GM13977 (cell line): ENCODE measurements around the gene CTNNAL1.
"Not testable (repeated sequence)": the region's sequence is repeated elsewhere in the genome, so short reads cannot be mapped to it uniquely, and the experiment has no call there.

ENCODE experiments used
- DNase-seq: peaks from one replicate; pipeline ENCODE4 v3.0.0; 2012; ENCODE audit warnings: low spot score
- CTCF ChIP-seq: IDR thresholded peaks from 2 replicates; pipeline ENCODE4 v1.5.1; 2012; ENCODE audit warnings: mild to moderate bottlenecking, control low read depth; ENCODE audit not compliant: insufficient read depth; ENCODE audit errors: extremely low read depth, missing control alignments
- in situ Hi-C: fragments of 300-500 bp; cut with MboI; formaldehyde crosslinking; loops from one replicate; pipeline ENCODE4 v1.12.0; 2022; ENCODE audit warnings: low sequenced_read_pairs, low pct_unique_long_range_greater_than_20kb, mixed read lengths, inconsistent platforms; ENCODE audit not compliant: unreplicated experiment

CTNNAL1 gene

GRCh38 chr9:108921200-108921599, 92.1 kb downstream of the CTNNAL1 start:
- TF ChIP-seq CTCF, result no peak
- DNase-seq, result no peak
- in situ Hi-C loops, result no loop called here

GRCh38 chr9:108920401-108920800, 92.9 kb downstream of the CTNNAL1 start:
- DNase-seq, in situ Hi-C loops: not testable (repeated sequence)

- in situ Hi-C loops, result no loop called here
- no peak for TF ChIP-seq CTCF
- DNase-seq, result no peak
These were observed 93.8 kb downstream of the CTNNAL1 start for GRCh38 chr9:108919517-108919916.

GRCh38 chr9:108913391-108913790, 99.9 kb downstream of the CTNNAL1 start:
- no peak for DNase-seq
- no peak for TF ChIP-seq CTCF
- in situ Hi-C loops, result no loop called here

- no peak for DNase-seq
- no peak for TF ChIP-seq CTCF
- in situ Hi-C loops, result no loop called here
These were observed 101.5 kb downstream of the CTNNAL1 start for GRCh38 chr9:108911820-108912219.

GRCh38 chr9:108910914-108911313, 102.4 kb downstream of the CTNNAL1 start:
- TF ChIP-seq CTCF, result no peak
- in situ Hi-C loops, result no loop called here
- DNase-seq, result no peak

- in situ Hi-C loops, result no loop called here
These were observed 102.9 kb downstream of the CTNNAL1 start for GRCh38 chr9:108910402-108910801.

More at GRCh38 chr9:108910402-108910801, 102.9 kb downstream of the CTNNAL1 start:
- TF ChIP-seq CTCF, result no peak
- DNase-seq, result no peak
